Panc1 (cell line): ENCODE measurements around the gene TNP1. TPM values are rescaled to one million over a fixed set of nuclear protein-coding genes. Genes with fewer than 3 reads are reported as not detected.

Experiments used
- ATAC-seq: fragments of 200-7000 bp; cut with Tn5 transposase; 2 replicates; pipeline ENCODE4 v1.9.1; 2020; ENCODE audit warnings: mild to moderate bottlenecking, moderate library complexity
- BruUV-seq: library from RNA; stranded (reverse); fragments of 400-500 nt; replicated peaks from 2 replicates; lab custom pipeline; 2021; lab: Mats Ljungman, UMichigan
- CTCF ChIA-PET: fragments of 300-600 bp; sonication (Branson Sonifier 250); formaldehyde crosslinking; loops from one replicate; lab custom pipeline; 2022; ENCODE audit warnings: antibody characterized with exemption; lab: Charles Lee
- POLR2A ChIA-PET: fragments of 300-600 bp; sonication (Branson Sonifier 250); formaldehyde crosslinking; loops from one replicate; lab custom pipeline; 2022; ENCODE audit warnings: antibody characterized with exemption; lab: Charles Lee
- DNase-seq: peaks from one replicate; pipeline ENCODE4 v3.0.0-alpha.2; 2010; ENCODE audit warnings: low read depth, low spot score
- H3K27ac ChIP-seq: 2 replicates; pipeline ENCODE4 v1.5.1; 2011; ENCODE audit warnings: mild to moderate bottlenecking, low read length, inconsistent platforms
- H3K27me3 ChIP-seq: fragments of 200-500 bp; sonication (Bioruptor generic); 2 replicates; pipeline ENCODE4 v1.6.0; 2014; ENCODE audit warnings: low read length, inconsistent platforms; ENCODE audit not compliant: control insufficient read depth, insufficient read depth
- H3K36me3 ChIP-seq: fragments of 200-500 bp; sonication (Bioruptor generic); 2 replicates; pipeline ENCODE4 v1.5.1; 2014; ENCODE audit warnings: inconsistent platforms, mild to moderate bottlenecking, low read length, moderate library complexity; ENCODE audit not compliant: control insufficient read depth, insufficient read depth
- H3K4me1 ChIP-seq: 2 replicates; pipeline ENCODE4 v1.5.1; 2011; ENCODE audit warnings: inconsistent platforms, mild to moderate bottlenecking, low read length, moderate library complexity; ENCODE audit not compliant: control insufficient read depth, insufficient read depth
- H3K4me3 ChIP-seq, 2 experiments: 2 replicates each; pipeline ENCODE4 v1.5.1; 2011 to 2012; ENCODE audit warnings: low read depth in 2 of 2, low read length in 2 of 2, mild to moderate bottlenecking in 2 of 2, inconsistent platforms in 1 of 2, moderate library complexity in 1 of 2
- H3K9me3 ChIP-seq: fragments of 200-500 bp; sonication (Bioruptor generic); 2 replicates; pipeline ENCODE4 v1.5.1; 2014; ENCODE audit warnings: low read depth, mild to moderate bottlenecking, inconsistent platforms, low read length, moderate library complexity; ENCODE audit not compliant: control insufficient read depth, insufficient read depth
- CTCF ChIP-seq: fragments of 450-650 bp; IDR thresholded peaks from 2 replicates; pipeline ENCODE4 v1.5.1; 2017; ENCODE audit warnings: mild to moderate bottlenecking
- POLR2AphosphoS5 ChIP-seq: IDR thresholded peaks from 2 replicates; pipeline ENCODE4 v1.6.1; 2012; ENCODE audit warnings: mild to moderate bottlenecking, low read depth, low read length, moderate library complexity
- REST ChIP-seq, 2 experiments: IDR thresholded peaks; 2 replicates each; pipeline ENCODE4 v1.6.1; 2011 to 2012; ENCODE audit warnings: low read depth in 2 of 2, control low read depth in 1 of 2, low read length in 1 of 2, mild to moderate bottlenecking in 1 of 2, moderate library complexity in 1 of 2; ENCODE audit not compliant: insufficient read depth in 1 of 2
- SIN3A ChIP-seq: IDR thresholded peaks from 2 replicates; pipeline ENCODE4 v1.6.1; 2012; ENCODE audit warnings: low read depth, mild to moderate bottlenecking, low read length, moderate library complexity, borderline replicate concordance; ENCODE audit not compliant: insufficient read depth
- TCF7L2 ChIP-seq: IDR thresholded peaks from 2 replicates; pipeline ENCODE4 v1.6.1; 2011; ENCODE audit warnings: mild to moderate bottlenecking, low read depth, low read length, inconsistent platforms
- in situ Hi-C: cut with HindIII; loops from 2 replicates; pipeline ENCODE4 v1.10.0; 2016; ENCODE audit warnings: low sequenced_read_pairs, low pct_unique_long_range_greater_than_20kb
- intact Hi-C: fragments of 100-400 bp; cut with micrococcal nuclease; formaldehyde crosslinking; loops from one replicate; pipeline ENCODE4 v1.10.0; 2022; ENCODE audit not compliant: unreplicated experiment
- total RNA-seq: library from RNA; stranded (reverse); gene quantifications from one replicate; pipeline ENCODE4 v1.2.1, GENCODE V29; 2021; ENCODE audit not compliant: unreplicated experiment

The TNP1 gene
- total RNA-seq, 1 experiment from 2014 or later: not detected

GRCh38 chr2:216838151-216838550 is 21.7 kb downstream of the TNP1 start:
- BruUV-seq: no TSS peak
- ChIA-PET POLR2A (no interaction called here), CTCF (no interaction called here)
- intact Hi-C loops: no loop called here
- Histone ChIP-seq H3K9me3 (no peaks in the 10 kb centered on the region), H3K36me3 (no peaks in the 10 kb centered on the region), H3K4me1 (no peaks in the 10 kb centered on the region), H3K27me3 (no peaks in the 10 kb centered on the region), H3K27ac (no peak overlapping the region), H3K4me3 (no peak overlapping the region)
- no peak for DNase-seq
- ATAC-seq: no peak
- in situ Hi-C loops: no loop called here
- no peak for TF ChIP-seq REST (IDR thresholded peaks at IDR 0.05; ENCODE audit: insufficient read depth in 1 of 2, low read depth in 2 of 2, low read length in 1 of 2)
- TF ChIP-seq SIN3A: no peak
- no peak for TF ChIP-seq TCF7L2
- no peak for TF ChIP-seq CTCF
- no peak for TF ChIP-seq POLR2AphosphoS5

- in situ Hi-C loops: no loop called here
- Histone ChIP-seq H3K9me3 (no peaks in the 10 kb centered on the region), H3K27ac (no peak overlapping the region), H3K27me3 (no peaks in the 10 kb centered on the region), H3K36me3 (no peaks in the 10 kb centered on the region), H3K4me1 (no peaks in the 10 kb centered on the region), H3K4me3 (no peak overlapping the region)
- DNase-seq: no peak
- intact Hi-C loops: no loop called here
- ChIA-PET CTCF (no interaction called here), POLR2A (no interaction called here)
- ATAC-seq: no peak
- TF ChIP-seq POLR2AphosphoS5 (no peak), TCF7L2 (no peak), CTCF (no peak), SIN3A (no peak), REST (IDR thresholded peaks at IDR 0.05; ENCODE audit: insufficient read depth in 1 of 2, low read depth in 2 of 2, low read length in 1 of 2) (no peak)
- BruUV-seq: no TSS peak
Measured at GRCh38 chr2:216837740-216838139, 22.1 kb downstream of the TNP1 start.
